Left ventricle myocardium inferior (tissue), 1 donor: ENCODE data around the gene PBOV1. TPM values are rescaled to one million over a fixed set of nuclear protein-coding genes. Genes with fewer than 3 reads are reported as not detected.

Experiments used
- DNase-seq: peaks from one replicate; pipeline ENCODE4 v3.0.0-alpha.2; 2020
- H3K27ac ChIP-seq: fragments of 200-600 bp; replicated peaks from 2 replicates; pipeline ENCODE4 v1.8.0; 2021
- H3K27me3 ChIP-seq: fragments of 200-600 bp; 2 replicates; pipeline ENCODE4 v1.8.0; 2021; ENCODE audit warnings: low read depth
- H3K36me3 ChIP-seq: fragments of 200-600 bp; 2 replicates; pipeline ENCODE4 v1.8.0; 2021
- H3K4me1 ChIP-seq: fragments of 200-600 bp; 2 replicates; pipeline ENCODE4 v1.8.0; 2021
- H3K4me3 ChIP-seq: fragments of 200-600 bp; 2 replicates; pipeline ENCODE4 v1.8.0; 2021; ENCODE audit warnings: mild to moderate bottlenecking, moderate library complexity
- H3K9me3 ChIP-seq: fragments of 200-600 bp; replicated peaks from 2 replicates; pipeline ENCODE4 v1.8.0; 2021
- CTCF ChIP-seq: fragments of 200-600 bp; IDR thresholded peaks from 2 replicates; pipeline ENCODE4 v1.8.0; 2021; ENCODE audit warnings: antibody characterized with exemption, mild to moderate bottlenecking, borderline replicate concordance
- intact Hi-C: fragments of 100-400 bp; cut with micrococcal nuclease; formaldehyde crosslinking; loops from one replicate; pipeline ENCODE4 v1.11.0; 2022
- total RNA-seq: library from RNA; stranded (reverse); fragmentation: NEBNext Ultra II Directional; extraction: Animal tissue kit (Norgen Biotek cat#: 25700); gene quantifications from one replicate; pipeline ENCODE4 v1.2.1, GENCODE V29; 2021
- donor health status: DM: no; HTN: yes; CAD: no; lungs with severe emphysema.

The PBOV1 gene
- total RNA-seq, 1 donor from 2014 or later: not detected

GRCh38 chr6:138258991-138259390 is 40.7 kb upstream of the PBOV1 start:
- H3K4me3 ChIP-seq: no peak overlapping the region
- H3K9me3 ChIP-seq: no peaks in the 10 kb centered on the region
- H3K27me3 ChIP-seq: no peaks in the 10 kb centered on the region
- H3K4me1 ChIP-seq: no peaks in the 10 kb centered on the region
- no peak for DNase-seq
- H3K36me3 ChIP-seq: no peaks in the 10 kb centered on the region
- TF ChIP-seq CTCF: no peak
- intact Hi-C loops: loop anchor here (10.0 kb wide), 1 partner anchor 924 kb away; no protein-coding TSS in a partner anchor
- no peak overlapping the region for H3K27ac ChIP-seq

- Histone ChIP-seq H3K27me3 (no peaks in the 10 kb centered on the region), H3K36me3 (no peaks in the 10 kb centered on the region), H3K4me3 (no peak overlapping the region), H3K4me1 (no peaks in the 10 kb centered on the region), H3K27ac (no peak overlapping the region), H3K9me3 (no peaks in the 10 kb centered on the region)
- intact Hi-C loops: loop anchor here (10.0 kb wide), 1 partner anchor 923 kb away; no protein-coding TSS in a partner anchor
- DNase-seq: no peak
- no peak for TF ChIP-seq CTCF
Observed at GRCh38 chr6:138258197-138258596, 39.9 kb upstream of the PBOV1 start.

- no peaks in the 10 kb centered on the region for H3K4me1 ChIP-seq
Observed at GRCh38 chr6:138257638-138258040, 39.3 kb upstream of the PBOV1 start.

GRCh38 chr6:138255443-138255842 is 37.2 kb upstream of the PBOV1 start:
- H3K9me3 ChIP-seq: no peaks in the 10 kb centered on the region
- H3K27me3 ChIP-seq: no peaks in the 10 kb centered on the region
- no peaks in the 10 kb centered on the region for H3K36me3 ChIP-seq
- no peaks in the 10 kb centered on the region for H3K4me1 ChIP-seq
- intact Hi-C loops: loop anchor here (10.0 kb wide), 1 partner anchor 921 kb away; no protein-coding TSS in a partner anchor
- TF ChIP-seq CTCF: no peak
- no peak overlapping the region for H3K27ac ChIP-seq
- no peak for DNase-seq
- no peak overlapping the region for H3K4me3 ChIP-seq

More at GRCh38 chr6:138257638-138258040, 39.3 kb upstream of the PBOV1 start:
- no peak for DNase-seq
- Histone ChIP-seq H3K27me3 (no peaks in the 10 kb centered on the region), H3K9me3 (no peaks in the 10 kb centered on the region), H3K4me3 (no peak overlapping the region), H3K36me3 (no peaks in the 10 kb centered on the region), H3K27ac (no peak overlapping the region)
- intact Hi-C loops: loop anchor here (10.0 kb wide), 1 partner anchor 923 kb away; no protein-coding TSS in a partner anchor
- TF ChIP-seq CTCF: no peak

GRCh38 chr6:138253731-138254130 is 35.4 kb upstream of the PBOV1 start:
- Histone ChIP-seq H3K36me3 (no peaks in the 10 kb centered on the region), H3K27ac (no peak overlapping the region), H3K9me3 (no peaks in the 10 kb centered on the region), H3K4me3 (no peak overlapping the region), H3K27me3 (no peaks in the 10 kb centered on the region), H3K4me1 (no peaks in the 10 kb centered on the region)
- intact Hi-C loops: loop anchor here (10.0 kb wide), 1 partner anchor 919 kb away; no protein-coding TSS in a partner anchor
- TF ChIP-seq CTCF: no peak
- no peak for DNase-seq
